Measurements from ENCODE around the gene NELFE.
A peak's percentile ranks its signal among the peaks of the same experiment; 100 is the strongest.
"Not testable (repeated sequence)": the region's sequence is repeated elsewhere in the genome, so short reads cannot be mapped to it uniquely, and the experiment has no call there.

Gene NELFE

GRCh38 chr6:31958741-31959739 is at the start of gene NELFE, which contains the start of gene SKIC2:
TSS of gene NELFE (minus strand) at chr6:31958971. CDS start at chr6:31958446, 525 bp downstream.
TSS of gene SKIC2 (plus strand) at chr6:31959175. CDS start at chr6:31959193, 18 bp downstream.
- peak; percentile 99 for DNase-seq

GRCh38 chr6:32008037-32008436 is 49.3 kb upstream of the NELFE start:
- not testable (repeated sequence) for DNase-seq

GRCh38 chr6:32007086-32007485 is 48.3 kb upstream of the NELFE start:
- DNase-seq: not testable (repeated sequence)

GRCh38 chr6:32005991-32006529 is 47.3 kb upstream of the NELFE start:
- DNase-seq: not testable (repeated sequence)

GRCh38 chr6:32005538-32005880 is 46.7 kb upstream of the NELFE start:
- not testable (repeated sequence) for DNase-seq

- DNase-seq: not testable (repeated sequence)
These were observed 46.2 kb upstream of the NELFE start for GRCh38 chr6:32004864-32005537.

GRCh38 chr6:32004393-32004792 is 45.6 kb upstream of the NELFE start:
- not testable (repeated sequence) for DNase-seq

GRCh38 chr6:32003301-32003700 is 44.5 kb upstream of the NELFE start:
- DNase-seq: not testable (repeated sequence)

GRCh38 chr6:32002546-32003268 is 43.9 kb upstream of the NELFE start:
- not testable (repeated sequence) for DNase-seq

GRCh38 chr6:31996385-31996784 is 37.6 kb upstream of the NELFE start:
- not testable (repeated sequence) for DNase-seq

GRCh38 chr6:31994421-31994820 is 35.6 kb upstream of the NELFE start:
- DNase-seq: not testable (repeated sequence)

- DNase-seq: not testable (repeated sequence)
These were observed 30.6 kb upstream of the NELFE start for GRCh38 chr6:31989363-31989762.

- not testable (repeated sequence) for DNase-seq
These were observed 23.0 kb upstream of the NELFE start, which contains the start of gene C4A for GRCh38 chr6:31981744-31982143. TSS of gene C4A (plus strand) at chr6:31982057. CDS start at chr6:31982108, 51 bp downstream.

GRCh38 chr6:31980998-31981397 is 22.2 kb upstream of the NELFE start:
- DNase-seq: not testable (repeated sequence)

- not testable (repeated sequence) for DNase-seq
These were observed 21.6 kb upstream of the NELFE start for GRCh38 chr6:31980195-31980876.

- no peak for DNase-seq
These were observed 20.6 kb upstream of the NELFE start for GRCh38 chr6:31979238-31979898.

- DNase-seq: no peak
These were observed 20.1 kb upstream of the NELFE start for GRCh38 chr6:31978831-31979230.

GRCh38 chr6:31977816-31978431 is 19.2 kb upstream of the NELFE start:
- no peak for DNase-seq

GRCh38 chr6:31976065-31976464 is 17.3 kb upstream of the NELFE start:
- not testable (repeated sequence) for DNase-seq

- no peak for DNase-seq
These were observed 14.1 kb upstream of the NELFE start for GRCh38 chr6:31972709-31973350.
